Mammary epithelial cell (primary cell): ENCODE results near the gene USF1.

ENCODE experiments used
- EZH2 ChIP-seq: IDR thresholded peaks from 2 replicates; pipeline ENCODE4 v1.6.1; 2012; ENCODE audit warnings: low read length, inconsistent platforms, borderline replicate concordance
- TF ChIP-seq, protein P1 (sequence below), 2 donors: IDR thresholded peaks in 1 of 2; conservative IDR thresholded peaks in 1 of 2; 2 replicates each; pipeline ENCODE4 v1.5.1; 2011 to 2012; ENCODE audit warnings: inconsistent platforms in 2 of 2, low read length in 2 of 2, mild to moderate bottlenecking in 2 of 2, control low read depth in 1 of 2, low read depth in 1 of 2; ENCODE audit not compliant: insufficient read depth in 1 of 2; ENCODE audit errors: extremely low read depth in 1 of 2

DNA sequence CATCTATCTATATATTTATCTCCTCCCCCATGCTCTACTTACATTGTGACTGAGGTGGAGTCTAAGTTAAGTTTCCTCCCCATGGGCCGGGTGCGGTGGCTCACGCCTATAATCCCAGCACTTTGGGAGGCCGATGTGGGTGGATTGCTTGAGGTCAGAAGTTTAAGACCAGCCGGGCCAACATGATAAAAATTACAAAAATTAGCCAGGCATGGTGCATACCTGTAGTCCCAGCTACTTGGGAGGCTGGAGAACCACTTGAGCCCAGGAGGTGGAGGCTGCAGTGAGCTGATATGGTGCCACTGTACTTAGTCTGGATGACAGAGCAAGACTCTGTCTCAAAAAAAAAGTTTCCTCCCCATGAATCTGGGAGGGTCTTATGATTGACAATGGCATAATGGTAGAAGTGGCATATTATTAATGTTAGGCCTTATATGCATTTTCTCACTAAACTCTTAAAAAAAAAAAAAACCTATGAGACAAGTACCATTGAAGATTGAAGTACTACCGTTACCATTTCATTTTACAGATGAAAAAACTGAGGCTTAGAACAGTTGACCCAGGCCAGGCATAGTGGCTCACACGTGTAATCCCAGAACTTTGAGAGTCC is 36.1 kb downstream of the USF1 start:
- TF ChIP-seq, protein P1, sequence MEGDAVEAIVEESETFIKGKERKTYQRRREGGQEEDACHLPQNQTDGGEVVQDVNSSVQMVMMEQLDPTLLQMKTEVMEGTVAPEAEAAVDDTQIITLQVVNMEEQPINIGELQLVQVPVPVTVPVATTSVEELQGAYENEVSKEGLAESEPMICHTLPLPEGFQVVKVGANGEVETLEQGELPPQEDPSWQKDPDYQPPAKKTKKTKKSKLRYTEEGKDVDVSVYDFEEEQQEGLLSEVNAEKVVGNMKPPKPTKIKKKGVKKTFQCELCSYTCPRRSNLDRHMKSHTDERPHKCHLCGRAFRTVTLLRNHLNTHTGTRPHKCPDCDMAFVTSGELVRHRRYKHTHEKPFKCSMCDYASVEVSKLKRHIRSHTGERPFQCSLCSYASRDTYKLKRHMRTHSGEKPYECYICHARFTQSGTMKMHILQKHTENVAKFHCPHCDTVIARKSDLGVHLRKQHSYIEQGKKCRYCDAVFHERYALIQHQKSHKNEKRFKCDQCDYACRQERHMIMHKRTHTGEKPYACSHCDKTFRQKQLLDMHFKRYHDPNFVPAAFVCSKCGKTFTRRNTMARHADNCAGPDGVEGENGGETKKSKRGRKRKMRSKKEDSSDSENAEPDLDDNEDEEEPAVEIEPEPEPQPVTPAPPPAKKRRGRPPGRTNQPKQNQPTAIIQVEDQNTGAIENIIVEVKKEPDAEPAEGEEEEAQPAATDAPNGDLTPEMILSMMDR (conservative IDR thresholded peaks at IDR 0.05 in 1 of 2, IDR thresholded peaks at IDR 0.05 in 1 of 2; ENCODE audit: extremely low read depth in 1 of 2, insufficient read depth in 1 of 2, low read depth in 1 of 2, low read length in 2 of 2): no peak
- TF ChIP-seq EZH2: no peak
